Measurements from ENCODE around the gene SH2D4B.

- TF ChIP-seq CTCF (IDR thresholded peaks at IDR 0.05): no peak
- TF ChIP-seq EP300 (IDR thresholded peaks at IDR 0.05): no peak
- TF ChIP-seq POLR2A (IDR thresholded peaks at IDR 0.05; ENCODE audit: low read depth): no peak
- no peak for TF ChIP-seq POLR2AphosphoS5 (IDR thresholded peaks at IDR 0.05)
These were observed 13.4 kb upstream of the SH2D4B start for GRCh38 chr10:80524190-80524909.
